GM23338 (cell line): ENCODE data around the gene SSBP2. TPM values are rescaled to one million over a fixed set of nuclear protein-coding genes. Genes with fewer than 3 reads are reported as not detected.

ENCODE experiments used
- ATAC-seq: fragments of 200-7000 bp; cut with Tn5 transposase; 3 replicates; pipeline ENCODE4 v1.9.1; 2020
- DNase-seq: peaks from one replicate; pipeline ENCODE4 v3.0.0-alpha.2; 2015; ENCODE audit warnings: low spot score
- H2AFZ ChIP-seq: fragments of 200-600 bp; sonication (generic); 2 replicates; pipeline ENCODE4 v1.8.0; 2016; ENCODE audit warnings: antibody characterized with exemption, mild to moderate bottlenecking, moderate library complexity
- H3F3A ChIP-seq: fragments of 200-600 bp; sonication (generic); replicated peaks from 2 replicates; pipeline ENCODE4 v1.8.0; 2017; ENCODE audit warnings: antibody characterized with exemption, mixed run types, low read depth
- H3K27ac ChIP-seq: fragments of 200-600 bp; sonication (generic); 2 replicates; pipeline ENCODE4 v1.6.1; 2016; ENCODE audit warnings: low read depth
- H3K27me3 ChIP-seq: fragments of 200-600 bp; sonication (generic); 2 replicates; pipeline ENCODE4 v1.8.0; 2016; ENCODE audit warnings: mild to moderate bottlenecking, mixed run types, moderate library complexity; ENCODE audit not compliant: insufficient read depth
- H3K36me3 ChIP-seq: fragments of 200-600 bp; sonication (generic); 2 replicates; pipeline ENCODE4 v1.8.0; 2016; ENCODE audit warnings: mild to moderate bottlenecking; ENCODE audit not compliant: insufficient read depth
- H3K4me1 ChIP-seq: fragments of 200-600 bp; sonication (generic); 2 replicates; pipeline ENCODE4 v1.8.0; 2016; ENCODE audit warnings: mild to moderate bottlenecking, moderate library complexity; ENCODE audit not compliant: insufficient read depth
- H3K4me2 ChIP-seq: fragments of 200-600 bp; sonication (generic); 2 replicates; pipeline ENCODE4 v1.7.1; 2017; ENCODE audit warnings: mixed run types
- H3K4me3 ChIP-seq: fragments of 200-600 bp; sonication (generic); 2 replicates; pipeline ENCODE4 v1.6.1; 2016; ENCODE audit warnings: mixed run types
- H3K79me2 ChIP-seq: fragments of 200-600 bp; sonication (generic); replicated peaks from 2 replicates; pipeline ENCODE4 v1.8.0; 2017; ENCODE audit warnings: mild to moderate bottlenecking; ENCODE audit not compliant: insufficient read depth
- H3K9me2 ChIP-seq: fragments of 200-600 bp; sonication (generic); 2 replicates; pipeline ENCODE4 v1.8.0; 2017; ENCODE audit not compliant: insufficient read depth
- H4K20me1 ChIP-seq: fragments of 200-600 bp; sonication (generic); replicated peaks from 2 replicates; pipeline ENCODE4 v1.8.0; 2017; ENCODE audit warnings: mild to moderate bottlenecking; ENCODE audit not compliant: insufficient read depth
- H3K27ac Mint-ChIP-seq: 2 replicates; pipeline ENCODE4 v1.8.0; 2020; ENCODE audit warnings: inconsistent platforms, mild to moderate bottlenecking, moderate library complexity, mixed read lengths
- H3K27me3 Mint-ChIP-seq: 3 replicates; pipeline ENCODE4 v1.8.0; 2022; ENCODE audit warnings: low read depth, mild to moderate bottlenecking, moderate library complexity, mixed read lengths, inconsistent platforms; ENCODE audit not compliant: insufficient read depth, poor library complexity
- H3K36me3 Mint-ChIP-seq: 3 replicates; pipeline ENCODE4 v1.8.0; 2021; ENCODE audit warnings: low read depth, mild to moderate bottlenecking, inconsistent platforms, moderate library complexity, mixed read lengths
- H3K4me1 Mint-ChIP-seq: 3 replicates; pipeline ENCODE4 v1.8.0; 2020; ENCODE audit warnings: mild to moderate bottlenecking, inconsistent platforms, mixed read lengths
- H3K4me3 Mint-ChIP-seq: 3 replicates; pipeline ENCODE4 v1.8.0; 2021; ENCODE audit warnings: moderate library complexity, mild to moderate bottlenecking, inconsistent platforms, mixed read lengths
- H3K9me3 Mint-ChIP-seq: 3 replicates; pipeline ENCODE4 v1.8.0; 2020; ENCODE audit warnings: moderate library complexity, mild to moderate bottlenecking, inconsistent platforms, mixed read lengths
- CREB1 ChIP-seq: fragments of 250-450 bp; sonication (Bioruptor Pico); IDR thresholded peaks from 2 replicates; pipeline ENCODE4 v1.5.0; 2020; ENCODE audit warnings: low read depth, mild to moderate bottlenecking, moderate library complexity
- EZH2 ChIP-seq: fragments of 200-600 bp; sonication (generic); IDR thresholded peaks from one replicate; pipeline ENCODE4 v1.8.0; 2017; ENCODE audit warnings: antibody characterized with exemption, mild to moderate bottlenecking, low read depth; ENCODE audit not compliant: unreplicated experiment
- JUNB ChIP-seq: IDR thresholded peaks from one replicate; pipeline ENCODE4 v1.6.1; 2016; ENCODE audit warnings: antibody characterized with exemption; ENCODE audit not compliant: unreplicated experiment
- NANOG ChIP-seq: IDR thresholded peaks from 2 replicates; pipeline ENCODE4 v1.6.1; 2016; ENCODE audit warnings: antibody characterized with exemption, borderline replicate concordance
- ZNF114 ChIP-seq: fragments of 250-450 bp; sonication (Bioruptor Pico); IDR thresholded peaks from 2 replicates; pipeline ENCODE4 v1.5.0; 2020; ENCODE audit warnings: mild to moderate bottlenecking, moderate library complexity
- ZNF331 ChIP-seq: fragments of 250-450 bp; sonication (Bioruptor Pico); IDR thresholded peaks from 2 replicates; pipeline ENCODE4 v1.5.0; 2020; ENCODE audit warnings: low read depth, mild to moderate bottlenecking, moderate library complexity
- polyA plus RNA-seq: library from polyadenylated mRNA; unstranded; fragments of >200 nt; fragmentation: Nextera tagmentation; extraction: Ambion mirVana; gene quantifications from 2 replicates; pipeline ENCODE4 v1.2.1, GENCODE V29; 2016
- total RNA-seq: library from RNA; depleted of rRNA; stranded (reverse); fragments of >200 nt; shearing (Covaris generic); gene quantifications from 2 replicates; pipeline ENCODE4 v1.2.3, GENCODE V29; 2014
- TF ChIP-seq, protein P1 (sequence below), 2 experiments: fragments of 200-600 bp in 1 of 2; sonication (generic) in 1 of 2; conservative IDR thresholded peaks; 2 replicates each; pipeline versions ENCODE4 v1.5.1 to v1.6.1; 2016 to 2017; ENCODE audit warnings: antibody characterized with exemption in 2 of 2, low read depth in 2 of 2, mild to moderate bottlenecking in 2 of 2, moderate library complexity in 1 of 2
- TF ChIP-seq, protein P2 (sequence below): fragments of 250-450 bp; sonication (Bioruptor Pico); IDR thresholded peaks from 2 replicates; pipeline ENCODE4 v1.5.0; 2020; ENCODE audit warnings: mild to moderate bottlenecking, moderate library complexity

The SSBP2 gene
- total and polyA plus RNA-seq, 2 experiments from 2014 or later = 21.5 to 24.7 TPM

DNA sequence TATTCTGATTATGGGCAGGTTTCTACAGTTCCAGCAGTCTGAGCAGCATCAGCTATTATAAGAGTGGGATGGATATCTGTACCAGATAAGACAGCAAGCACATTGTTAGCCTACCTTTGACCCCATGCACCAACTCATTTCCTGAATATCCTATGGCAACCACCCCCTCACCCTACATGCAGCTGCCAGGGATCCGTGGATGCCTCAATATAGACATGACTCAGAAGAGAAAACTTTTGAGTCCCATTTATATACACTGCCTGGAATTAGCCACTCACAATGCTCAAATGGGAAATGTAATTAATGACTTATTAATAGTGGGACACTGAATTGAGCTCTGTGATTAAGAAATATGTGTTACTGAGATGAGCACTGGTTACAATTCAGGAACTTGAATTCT lies 124.4 kb downstream of the SSBP2 start:
- no peak overlapping the region for H3K4me2 ChIP-seq
- DNase-seq = no peak
- no peak for ATAC-seq
- no peak for TF ChIP-seq JUNB
- TF ChIP-seq CREB1 (CRISPR knock-in tag) = no peak
- TF ChIP-seq, protein P1, sequence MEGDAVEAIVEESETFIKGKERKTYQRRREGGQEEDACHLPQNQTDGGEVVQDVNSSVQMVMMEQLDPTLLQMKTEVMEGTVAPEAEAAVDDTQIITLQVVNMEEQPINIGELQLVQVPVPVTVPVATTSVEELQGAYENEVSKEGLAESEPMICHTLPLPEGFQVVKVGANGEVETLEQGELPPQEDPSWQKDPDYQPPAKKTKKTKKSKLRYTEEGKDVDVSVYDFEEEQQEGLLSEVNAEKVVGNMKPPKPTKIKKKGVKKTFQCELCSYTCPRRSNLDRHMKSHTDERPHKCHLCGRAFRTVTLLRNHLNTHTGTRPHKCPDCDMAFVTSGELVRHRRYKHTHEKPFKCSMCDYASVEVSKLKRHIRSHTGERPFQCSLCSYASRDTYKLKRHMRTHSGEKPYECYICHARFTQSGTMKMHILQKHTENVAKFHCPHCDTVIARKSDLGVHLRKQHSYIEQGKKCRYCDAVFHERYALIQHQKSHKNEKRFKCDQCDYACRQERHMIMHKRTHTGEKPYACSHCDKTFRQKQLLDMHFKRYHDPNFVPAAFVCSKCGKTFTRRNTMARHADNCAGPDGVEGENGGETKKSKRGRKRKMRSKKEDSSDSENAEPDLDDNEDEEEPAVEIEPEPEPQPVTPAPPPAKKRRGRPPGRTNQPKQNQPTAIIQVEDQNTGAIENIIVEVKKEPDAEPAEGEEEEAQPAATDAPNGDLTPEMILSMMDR (conservative IDR thresholded peaks at IDR 0.05; ENCODE audit: low read depth in 2 of 2) = no peak
- TF ChIP-seq ZNF331 = no peak
- TF ChIP-seq, protein P2, sequence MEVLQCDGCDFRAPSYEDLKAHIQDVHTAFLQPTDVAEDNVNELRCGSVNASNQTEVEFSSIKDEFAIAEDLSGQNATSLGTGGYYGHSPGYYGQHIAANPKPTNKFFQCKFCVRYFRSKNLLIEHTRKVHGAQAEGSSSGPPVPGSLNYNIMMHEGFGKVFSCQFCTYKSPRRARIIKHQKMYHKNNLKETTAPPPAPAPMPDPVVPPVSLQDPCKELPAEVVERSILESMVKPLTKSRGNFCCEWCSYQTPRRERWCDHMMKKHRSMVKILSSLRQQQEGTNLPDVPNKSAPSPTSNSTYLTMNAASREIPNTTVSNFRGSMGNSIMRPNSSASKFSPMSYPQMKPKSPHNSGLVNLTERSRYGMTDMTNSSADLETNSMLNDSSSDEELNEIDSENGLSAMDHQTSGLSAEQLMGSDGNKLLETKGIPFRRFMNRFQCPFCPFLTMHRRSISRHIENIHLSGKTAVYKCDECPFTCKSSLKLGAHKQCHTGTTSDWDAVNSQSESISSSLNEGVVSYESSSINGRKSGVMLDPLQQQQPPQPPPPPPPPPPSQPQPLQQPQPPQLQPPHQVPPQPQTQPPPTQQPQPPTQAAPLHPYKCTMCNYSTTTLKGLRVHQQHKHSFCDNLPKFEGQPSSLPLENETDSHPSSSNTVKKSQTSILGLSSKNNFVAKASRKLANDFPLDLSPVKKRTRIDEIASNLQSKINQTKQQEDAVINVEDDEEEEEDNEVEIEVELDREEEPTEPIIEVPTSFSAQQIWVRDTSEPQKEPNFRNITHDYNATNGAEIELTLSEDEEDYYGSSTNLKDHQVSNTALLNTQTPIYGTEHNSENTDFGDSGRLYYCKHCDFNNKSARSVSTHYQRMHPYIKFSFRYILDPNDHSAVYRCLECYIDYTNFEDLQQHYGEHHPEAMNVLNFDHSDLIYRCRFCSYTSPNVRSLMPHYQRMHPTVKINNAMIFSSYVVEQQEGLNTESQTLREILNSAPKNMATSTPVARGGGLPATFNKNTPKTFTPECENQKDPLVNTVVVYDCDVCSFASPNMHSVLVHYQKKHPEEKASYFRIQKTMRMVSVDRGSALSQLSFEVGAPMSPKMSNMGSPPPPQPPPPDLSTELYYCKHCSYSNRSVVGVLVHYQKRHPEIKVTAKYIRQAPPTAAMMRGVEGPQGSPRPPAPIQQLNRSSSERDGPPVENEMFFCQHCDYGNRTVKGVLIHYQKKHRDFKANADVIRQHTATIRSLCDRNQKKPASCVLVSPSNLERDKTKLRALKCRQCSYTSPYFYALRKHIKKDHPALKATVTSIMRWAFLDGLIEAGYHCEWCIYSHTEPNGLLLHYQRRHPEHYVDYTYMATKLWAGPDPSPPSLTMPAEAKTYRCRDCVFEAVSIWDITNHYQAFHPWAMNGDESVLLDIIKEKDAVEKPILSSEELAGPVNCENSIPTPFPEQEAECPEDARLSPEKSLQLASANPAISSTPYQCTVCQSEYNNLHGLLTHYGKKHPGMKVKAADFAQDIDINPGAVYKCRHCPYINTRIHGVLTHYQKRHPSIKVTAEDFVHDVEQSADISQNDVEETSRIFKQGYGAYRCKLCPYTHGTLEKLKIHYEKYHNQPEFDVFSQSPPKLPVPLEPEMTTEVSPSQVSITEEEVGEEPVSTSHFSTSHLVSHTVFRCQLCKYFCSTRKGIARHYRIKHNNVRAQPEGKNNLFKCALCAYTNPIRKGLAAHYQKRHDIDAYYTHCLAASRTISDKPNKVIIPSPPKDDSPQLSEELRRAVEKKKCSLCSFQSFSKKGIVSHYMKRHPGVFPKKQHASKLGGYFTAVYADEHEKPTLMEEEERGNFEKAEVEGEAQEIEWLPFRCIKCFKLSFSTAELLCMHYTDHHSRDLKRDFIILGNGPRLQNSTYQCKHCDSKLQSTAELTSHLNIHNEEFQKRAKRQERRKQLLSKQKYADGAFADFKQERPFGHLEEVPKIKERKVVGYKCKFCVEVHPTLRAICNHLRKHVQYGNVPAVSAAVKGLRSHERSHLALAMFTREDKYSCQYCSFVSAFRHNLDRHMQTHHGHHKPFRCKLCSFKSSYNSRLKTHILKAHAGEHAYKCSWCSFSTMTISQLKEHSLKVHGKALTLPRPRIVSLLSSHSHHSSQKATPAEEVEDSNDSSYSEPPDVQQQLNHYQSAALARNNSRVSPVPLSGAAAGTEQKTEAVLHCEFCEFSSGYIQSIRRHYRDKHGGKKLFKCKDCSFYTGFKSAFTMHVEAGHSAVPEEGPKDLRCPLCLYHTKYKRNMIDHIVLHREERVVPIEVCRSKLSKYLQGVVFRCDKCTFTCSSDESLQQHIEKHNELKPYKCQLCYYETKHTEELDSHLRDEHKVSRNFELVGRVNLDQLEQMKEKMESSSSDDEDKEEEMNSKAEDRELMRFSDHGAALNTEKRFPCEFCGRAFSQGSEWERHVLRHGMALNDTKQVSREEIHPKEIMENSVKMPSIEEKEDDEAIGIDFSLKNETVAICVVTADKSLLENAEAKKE (CRISPR knock-in tag) = no peak
- TF ChIP-seq EZH2 = no peak
- TF ChIP-seq ZNF114 (CRISPR knock-in tag) = no peak
- TF ChIP-seq NANOG = no peak
- H3K9me2 ChIP-seq = no peaks in the 10 kb centered on the region
- H3K36me3 ChIP-seq = no peaks in the 10 kb centered on the region
- H3K27me3 ChIP-seq = no peaks in the 10 kb centered on the region
- H3K9me3 Mint-ChIP-seq = peaks cover 3% of the 10 kb centered on the region; the same call in 2 of the 3 replicates
- no peaks in the 10 kb centered on the region for H3K4me1 ChIP-seq
- H3K4me1 Mint-ChIP-seq = no peaks in the 10 kb centered on the region
- no peak overlapping the region for H2AFZ ChIP-seq
- no peak overlapping the region for H3K4me3 ChIP-seq
- no peak overlapping the region for H3K4me3 Mint-ChIP-seq
- H3K79me2 ChIP-seq = no peaks in the 10 kb centered on the region
- H3K27ac ChIP-seq = no peak overlapping the region
- H3F3A ChIP-seq = no peaks in the 10 kb centered on the region
- H3K27ac Mint-ChIP-seq = no peak overlapping the region; the same call in 1 of the 2 replicates
- H3K27me3 Mint-ChIP-seq = peaks cover 2% of the 10 kb centered on the region
- H3K36me3 Mint-ChIP-seq = peaks cover 4% of the 10 kb centered on the region; the same call in 2 of the 3 replicates
- H4K20me1 ChIP-seq = no peaks in the 10 kb centered on the region
